Liver (tissue), 9 donors: ENCODE measurements around the gene PCYT2. TPM values are rescaled to one million over a fixed set of nuclear protein-coding genes. Genes with fewer than 3 reads are reported as not detected.

Source experiments
- DNase-seq: peaks from one replicate; pipeline ENCODE4 v3.0.0-alpha.2; 2017; ENCODE audit warnings: low spot score
- H3K27ac ChIP-seq, 2 donors: one replicate each; pipeline ENCODE4 v1.7.0; 2013; ENCODE audit warnings: inconsistent platforms in 2 of 2, low read length in 2 of 2, control low read depth in 1 of 2, low read depth in 1 of 2, mild to moderate bottlenecking in 1 of 2
- H3K27me3 ChIP-seq, 4 donors: one replicate each; pipeline versions ENCODE4 v1.6.1 to v1.7.0; 2013; ENCODE audit warnings: low read length in 3 of 4, inconsistent platforms in 1 of 4, mild to moderate bottlenecking in 1 of 4, moderate library complexity in 1 of 4; ENCODE audit not compliant: control insufficient read depth in 4 of 4, insufficient read depth in 4 of 4
- H3K36me3 ChIP-seq, 4 donors: one replicate each; pipeline versions ENCODE4 v1.6.1 to v1.7.0; 2013; ENCODE audit warnings: low read length in 3 of 4, mild to moderate bottlenecking in 3 of 4, low read depth in 1 of 4, moderate library complexity in 1 of 4; ENCODE audit not compliant: control insufficient read depth in 4 of 4, insufficient read depth in 3 of 4
- H3K4me1 ChIP-seq, 4 donors: one replicate each; pipeline versions ENCODE4 v1.6.1 to v1.7.0; 2013; ENCODE audit warnings: low read length in 3 of 4, mild to moderate bottlenecking in 3 of 4, moderate library complexity in 1 of 4; ENCODE audit not compliant: control insufficient read depth in 4 of 4, insufficient read depth in 4 of 4
- H3K4me3 ChIP-seq, 3 donors: one replicate each; pipeline versions ENCODE4 v1.6.1 to v1.7.0; 2013; ENCODE audit warnings: low read length in 3 of 3, control low read depth in 1 of 3, low read depth in 1 of 3, mild to moderate bottlenecking in 1 of 3
- H3K9ac ChIP-seq, 2 donors: one replicate each; pipeline ENCODE4 v1.7.0; 2013; ENCODE audit warnings: low read length in 2 of 2, mild to moderate bottlenecking in 2 of 2, moderate library complexity in 2 of 2, control low read depth in 1 of 2, low read depth in 1 of 2
- H3K9me3 ChIP-seq, 4 donors: one replicate each; pipeline versions ENCODE4 v1.6.1 to v1.7.0; 2013; ENCODE audit warnings: low read length in 3 of 4; ENCODE audit not compliant: control insufficient read depth in 4 of 4
- EGR1 ChIP-seq, 2 donors: IDR thresholded peaks; 2 replicates each; pipeline ENCODE4 v1.6.1; 2016 to 2018; ENCODE audit warnings: antibody characterized with exemption in 2 of 2, low read depth in 2 of 2
- FOXA1 ChIP-seq: IDR thresholded peaks from 2 replicates; pipeline ENCODE4 v1.6.1; 2016; ENCODE audit warnings: antibody characterized with exemption
- FOXA2 ChIP-seq: IDR thresholded peaks from 2 replicates; pipeline ENCODE4 v1.6.1; 2016; ENCODE audit warnings: antibody characterized with exemption
- GABPA ChIP-seq, 2 donors: IDR thresholded peaks in 1 of 2; conservative IDR thresholded peaks in 1 of 2; 2 replicates each; pipeline ENCODE4 v1.6.1; 2016; ENCODE audit warnings: antibody characterized with exemption in 2 of 2, mild to moderate bottlenecking in 1 of 2, moderate library complexity in 1 of 2
- HNF4A ChIP-seq, 2 donors: conservative IDR thresholded peaks; 2 replicates each; pipeline ENCODE4 v1.6.1; 2016; ENCODE audit warnings: antibody characterized with exemption in 2 of 2, mild to moderate bottlenecking in 2 of 2
- HNF4G ChIP-seq: IDR thresholded peaks from 2 replicates; pipeline ENCODE4 v1.6.1; 2016; ENCODE audit warnings: antibody characterized with exemption
- MAX ChIP-seq: IDR thresholded peaks from 2 replicates; pipeline ENCODE4 v1.6.1; 2016; ENCODE audit warnings: antibody characterized with exemption
- NR2F2 ChIP-seq: IDR thresholded peaks from 2 replicates; pipeline ENCODE4 v1.6.1; 2016; ENCODE audit warnings: antibody characterized with exemption
- RAD21 ChIP-seq, 2 donors: IDR thresholded peaks; 2 replicates each; pipeline ENCODE4 v1.6.1; 2016; ENCODE audit warnings: antibody characterized with exemption in 2 of 2, mild to moderate bottlenecking in 2 of 2
- REST ChIP-seq: IDR thresholded peaks from 2 replicates; pipeline ENCODE4 v1.6.1; 2016; ENCODE audit warnings: antibody characterized with exemption, mild to moderate bottlenecking
- RXRA ChIP-seq, 2 donors: IDR thresholded peaks; 2 replicates each; pipeline ENCODE4 v1.6.1; 2017 to 2018; ENCODE audit warnings: antibody characterized with exemption in 2 of 2, mild to moderate bottlenecking in 1 of 2
- SP1 ChIP-seq: IDR thresholded peaks from 2 replicates; pipeline ENCODE4 v1.6.1; 2018; ENCODE audit warnings: antibody characterized with exemption, mild to moderate bottlenecking
- TAF1 ChIP-seq: conservative IDR thresholded peaks from 2 replicates; pipeline ENCODE4 v1.6.1; 2016; ENCODE audit warnings: antibody characterized with exemption, mild to moderate bottlenecking
- YY1 ChIP-seq: IDR thresholded peaks from 2 replicates; pipeline ENCODE4 v1.6.1; 2016; ENCODE audit warnings: antibody characterized with exemption, mild to moderate bottlenecking
- ZBTB33 ChIP-seq: IDR thresholded peaks from 2 replicates; pipeline ENCODE4 v1.6.1; 2016; ENCODE audit warnings: antibody characterized with exemption
- WGBS: extraction: QIAGEN DNeasy Blood & Tissue Kit; methylation state at CpG from one replicate; pipeline ENCODE4 v1.1.7; 2013; 5-methylcytosine and 5-hydroxymethylcytosine counted together
- polyA plus RNA-seq, 2 donors: library from polyadenylated mRNA; stranded (reverse) in 1 of 2; unstranded in 1 of 2; fragments of 200-250 nt in 1 of 2; fragments of >200 nt in 1 of 2; fragmentation: Nextera tagmentation in 1 of 2; extraction: Ambion mirVana in 1 of 2; gene quantifications; one replicate each; pipeline versions ENCODE4 v1.2.1 to v1.2.3, GENCODE V29; 2013 to 2015
- total RNA-seq, 2 donors: library from RNA; depleted of rRNA; stranded (reverse); fragments of >200 nt; gene quantifications; one replicate each; pipeline ENCODE4 v1.2.3, GENCODE V29; 2014
- donor health status: healthy.
- donor health status: healthy.
- donor health status: healthy.
- donor health status: healthy.
- donor health status: healthy.

PCYT2 gene
- total and polyA plus RNA-seq, 4 donors, result 63.9 to 101 (median 88.4) TPM

GRCh38 chr17:81948635-81949378 lies 37.6 kb upstream of the PCYT2 start:
- TF ChIP-seq YY1, result no peak
- TF ChIP-seq SP1, result no peak
- no peak for TF ChIP-seq ZBTB33
- TF ChIP-seq FOXA2, result no peak
- no peak for TF ChIP-seq EGR1 (IDR thresholded peaks at IDR 0.05; ENCODE audit: low read depth in 2 of 2)
- TF ChIP-seq HNF4A (conservative IDR thresholded peaks at IDR 0.05), result no peak
- no peak for TF ChIP-seq GABPA (IDR thresholded peaks at IDR 0.05 in 1 of 2, conservative IDR thresholded peaks at IDR 0.05 in 1 of 2)
- TF ChIP-seq RXRA (IDR thresholded peaks at IDR 0.05), result no peak
- no peak for TF ChIP-seq HNF4G
- Histone ChIP-seq H3K4me3 (no peak overlapping the region), H3K27ac (no peak overlapping the region), H3K36me3 (no peaks in the 10 kb centered on the region), H3K4me1 (no peaks in the 10 kb centered on the region), H3K9me3 (no peaks in the 10 kb centered on the region), H3K27me3 (no peaks in the 10 kb centered on the region), H3K9ac (no peak overlapping the region)
- 88% methylated on average over 17 of the region's 17 CpGs for WGBS
- no peak for DNase-seq

- H3K9me3 ChIP-seq, result no peaks in the 10 kb centered on the region
- no peaks in the 10 kb centered on the region for H3K36me3 ChIP-seq
- no peak for DNase-seq
- no peak within 1 kb of the TSS for H3K4me3 ChIP-seq
- no peaks in the 10 kb centered on the region for H3K27me3 ChIP-seq
- H3K9ac ChIP-seq, result no peak within 1 kb of the TSS
- no peak within 1 kb of the TSS for H3K27ac ChIP-seq
- H3K4me1 ChIP-seq, result no peaks in the 10 kb centered on the region
- 87% methylated on average over 13 of the region's 13 CpGs for WGBS
- TF ChIP-seq TAF1, result no peak
- TF ChIP-seq RAD21 (IDR thresholded peaks at IDR 0.05), result no peak
- TF ChIP-seq NR2F2, result no peak
- no peak for TF ChIP-seq YY1
- no peak for TF ChIP-seq FOXA2
- no peak for TF ChIP-seq REST
- TF ChIP-seq FOXA1, result no peak
- TF ChIP-seq HNF4G, result no peak
- TF ChIP-seq ZBTB33, result no peak
- no peak for TF ChIP-seq MAX
These were observed 36.0 kb upstream of the PCYT2 start, which contains the start of gene MYADML2 for GRCh38 chr17:81947189-81947588. Gene MYADML2 (minus strand): TSS chr17:81947233. CDS start chr17:81941741, 5,492 bp downstream.
